HFF-Myc (cell line): ENCODE measurements around the gene BPI.

Source experiments
- DNase-seq: peaks from one replicate; pipeline ENCODE4 v3.0.0-alpha.2; 2011; ENCODE audit warnings: low read depth; ENCODE audit errors: extremely low read depth
- H3K4me3 ChIP-seq: replicated peaks from 2 replicates; pipeline ENCODE4 v1.5.1; 2011; ENCODE audit warnings: low read depth, mild to moderate bottlenecking, control low read depth, low read length
- TF ChIP-seq, protein P1 (sequence below): IDR thresholded peaks from 2 replicates; pipeline ENCODE4 v1.5.1; 2012; ENCODE audit warnings: mild to moderate bottlenecking, low read depth, low read length, control low read depth; ENCODE audit errors: missing control alignments

Gene BPI

DNA sequence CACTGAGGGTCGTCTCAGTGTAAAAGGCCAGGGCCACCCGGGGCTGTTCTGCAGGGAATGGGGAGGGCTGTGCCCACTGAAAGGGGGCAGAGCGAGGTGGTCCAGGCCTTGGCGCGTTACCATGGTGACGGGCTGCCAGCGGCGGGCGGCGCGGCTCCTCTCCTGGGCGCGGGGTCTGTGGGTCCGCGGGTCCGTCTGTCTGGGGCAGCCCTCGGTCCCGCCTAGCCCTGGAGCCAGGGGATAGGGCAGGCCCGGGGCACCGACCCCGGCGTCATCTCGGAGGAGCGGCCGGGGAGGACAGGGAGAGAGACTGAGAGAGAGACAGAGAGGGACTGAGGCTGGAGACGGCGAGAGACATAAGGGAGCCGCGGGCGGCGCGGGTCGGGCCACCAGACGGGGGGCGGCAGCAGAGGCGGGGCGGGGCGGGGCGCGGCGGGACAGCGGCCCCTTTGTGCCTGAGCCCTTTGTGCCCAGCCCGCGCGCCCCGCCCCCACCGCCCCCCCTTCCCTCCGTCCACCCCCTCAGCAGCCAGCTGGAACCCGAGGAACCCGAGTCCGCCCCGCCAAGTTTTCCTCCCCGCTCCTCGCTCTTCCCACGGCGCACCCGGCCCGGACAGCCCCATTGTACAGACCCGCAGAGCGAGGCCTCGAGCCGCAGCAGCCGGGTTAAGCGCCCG lies 43.4 kb upstream of the BPI start, which contains the start of gene KIAA1755:
Gene KIAA1755, minus strand, starts transcription at position 358 of the 676 bp plus-strand sequence. Its CDS starts 235 bp downstream, at position 123.
- H3K4me3 ChIP-seq = peak within 1 kb of the TSS; percentile 22
- DNase-seq = no peak
- TF ChIP-seq, protein P1, sequence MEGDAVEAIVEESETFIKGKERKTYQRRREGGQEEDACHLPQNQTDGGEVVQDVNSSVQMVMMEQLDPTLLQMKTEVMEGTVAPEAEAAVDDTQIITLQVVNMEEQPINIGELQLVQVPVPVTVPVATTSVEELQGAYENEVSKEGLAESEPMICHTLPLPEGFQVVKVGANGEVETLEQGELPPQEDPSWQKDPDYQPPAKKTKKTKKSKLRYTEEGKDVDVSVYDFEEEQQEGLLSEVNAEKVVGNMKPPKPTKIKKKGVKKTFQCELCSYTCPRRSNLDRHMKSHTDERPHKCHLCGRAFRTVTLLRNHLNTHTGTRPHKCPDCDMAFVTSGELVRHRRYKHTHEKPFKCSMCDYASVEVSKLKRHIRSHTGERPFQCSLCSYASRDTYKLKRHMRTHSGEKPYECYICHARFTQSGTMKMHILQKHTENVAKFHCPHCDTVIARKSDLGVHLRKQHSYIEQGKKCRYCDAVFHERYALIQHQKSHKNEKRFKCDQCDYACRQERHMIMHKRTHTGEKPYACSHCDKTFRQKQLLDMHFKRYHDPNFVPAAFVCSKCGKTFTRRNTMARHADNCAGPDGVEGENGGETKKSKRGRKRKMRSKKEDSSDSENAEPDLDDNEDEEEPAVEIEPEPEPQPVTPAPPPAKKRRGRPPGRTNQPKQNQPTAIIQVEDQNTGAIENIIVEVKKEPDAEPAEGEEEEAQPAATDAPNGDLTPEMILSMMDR = no peak

DNA sequence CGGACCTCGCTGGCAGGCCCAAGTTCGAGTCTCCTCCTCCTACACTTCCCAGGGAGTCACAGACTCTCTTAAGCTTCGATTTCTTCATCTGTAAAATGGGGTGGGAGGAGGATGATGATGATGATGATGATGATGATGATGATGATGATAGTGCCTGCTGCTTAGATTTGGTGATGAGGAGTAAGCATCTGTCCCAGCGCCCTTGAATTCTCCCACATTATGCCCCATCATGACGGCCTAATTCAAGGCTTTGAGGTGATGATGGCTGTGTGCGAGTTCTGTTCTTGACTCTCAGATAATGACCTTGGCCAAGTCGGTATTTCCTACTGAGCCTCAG lies 42.9 kb upstream of the BPI start:
- TF ChIP-seq, protein P1 = no peak
- H3K4me3 ChIP-seq = 0 out of 2 replicates have a peak overlapping the region, but pooled peaks have one; percentile 18

DNA sequence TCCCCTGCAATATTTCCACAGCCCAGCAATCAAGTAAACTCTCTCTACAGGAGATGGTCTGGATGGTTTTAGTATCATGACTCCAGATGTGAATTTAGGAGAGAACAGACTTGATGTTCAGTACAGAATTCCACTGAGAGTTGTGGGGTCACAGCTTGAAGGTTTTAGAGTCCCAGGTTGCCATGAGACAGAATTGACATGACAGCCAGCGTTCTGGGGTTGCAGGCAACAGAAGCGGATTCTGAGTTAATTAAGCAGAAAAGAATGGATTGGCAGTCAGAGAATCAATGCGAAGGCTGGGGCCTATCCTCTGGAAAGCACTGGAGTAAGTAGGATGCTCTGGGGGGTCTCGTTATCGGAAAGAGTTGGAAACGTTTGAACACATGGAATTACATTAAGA lies 41.0 kb upstream of the BPI start:
- DNase-seq = no peak
- TF ChIP-seq, protein P1 = no peak
- no peak overlapping the region for H3K4me3 ChIP-seq

More for the DNA sequence above, 42.9 kb upstream of the BPI start:
- DNase-seq = no peak

DNA sequence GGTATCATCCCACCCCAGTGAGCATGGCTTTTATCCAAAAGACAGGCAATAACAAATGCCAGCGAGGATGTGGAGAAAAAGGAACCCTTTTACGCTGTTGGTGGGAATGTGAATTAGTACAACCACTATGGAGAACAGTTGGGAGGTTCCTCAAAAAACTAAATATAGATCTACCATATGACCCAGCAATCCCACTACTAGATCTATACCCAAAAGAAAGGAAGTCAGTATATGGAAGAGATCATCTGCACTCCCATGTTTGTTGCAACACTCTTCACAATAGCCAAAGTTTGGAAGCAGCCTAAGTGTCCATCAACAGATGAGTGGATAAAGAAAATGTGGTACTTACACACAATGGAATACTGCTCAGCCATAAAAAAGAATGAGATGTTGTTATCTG lies 37.5 kb upstream of the BPI start:
- no peak for DNase-seq
- no peak overlapping the region for H3K4me3 ChIP-seq
- TF ChIP-seq, protein P1 = no peak

DNA sequence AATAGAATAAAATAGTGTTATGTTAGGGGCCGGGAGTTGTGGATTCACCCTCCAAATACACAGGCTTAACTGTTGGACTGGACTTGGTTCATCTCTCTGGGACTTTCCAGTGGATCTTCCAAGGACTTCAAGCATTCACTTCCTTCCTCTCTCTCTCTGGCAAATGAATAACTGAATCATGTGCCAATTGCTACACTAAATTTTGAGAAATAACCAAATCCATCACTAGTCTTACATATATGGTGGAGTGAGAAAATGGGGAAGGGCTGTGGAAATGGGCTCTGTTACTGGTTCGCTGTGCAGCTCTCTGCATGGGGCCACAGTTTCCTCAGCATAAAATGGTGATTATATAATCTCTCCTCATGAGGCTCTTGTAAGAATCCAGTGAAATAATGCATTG lies 36.7 kb upstream of the BPI start:
- no peak overlapping the region for H3K4me3 ChIP-seq
- TF ChIP-seq, protein P1 = no peak
- DNase-seq = no peak

DNA sequence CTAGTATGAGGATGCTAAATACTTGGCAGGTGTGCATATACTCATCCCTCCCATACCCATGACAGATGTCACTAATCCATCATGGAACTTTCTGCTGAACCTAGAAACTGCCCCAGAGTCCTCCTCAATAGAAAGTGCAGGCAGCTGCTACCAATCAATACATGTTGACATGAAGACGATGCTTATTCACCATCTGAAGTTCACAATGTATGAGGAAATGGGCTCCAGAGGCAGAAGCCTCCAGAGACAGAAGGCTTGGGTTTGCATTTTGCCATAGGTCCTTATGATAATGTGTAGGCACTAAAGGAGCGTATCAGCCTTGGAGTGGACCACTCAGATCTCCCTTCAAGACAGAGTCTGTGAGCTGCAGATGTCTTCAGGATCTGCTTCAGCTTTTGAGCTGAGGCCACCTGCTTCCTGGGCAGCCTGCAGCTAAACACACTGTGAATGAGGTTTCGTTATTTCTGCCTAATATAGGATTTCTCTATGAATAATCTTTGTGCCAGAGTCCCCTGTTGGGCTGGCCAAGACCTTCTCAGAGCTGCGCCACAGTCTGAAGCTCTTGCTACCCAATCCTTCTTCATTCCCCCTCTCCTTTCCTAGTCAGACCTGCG lies 35.9 kb upstream of the BPI start:
- TF ChIP-seq, protein P1 = no peak
- no peak overlapping the region for H3K4me3 ChIP-seq
- no peak for DNase-seq
